Stimulated activated effector memory CD8-positive, alpha-beta T cell treated with anti-CD3 and anti-CD28 coated beads, Interleukin-12 subunit alpha, Interleukin-12 subunit beta, amount 100 ng/mL, for 72 hours (primary cell): ENCODE data around the gene TENM3.
"Not testable (repeated sequence)": the region's sequence is repeated elsewhere in the genome, so short reads cannot be mapped to it uniquely, and the experiment has no call there.

Experiments
- ATAC-seq: fragments of 150-1000 bp; cut with Tn5 transposase; 2 replicates; pipeline ENCODE4 v1.10.0; 2021
- DNase-seq, 2 donors: peaks; one replicate each; pipeline ENCODE4 v3.0.0; 2021 to 2022; ENCODE audit warnings: low spot score in 2 of 2
- H3K27ac Mint-ChIP-seq: one replicate; pipeline ENCODE4 v1.8.0; 2022; ENCODE audit warnings: mild to moderate bottlenecking, mixed read lengths
- H3K36me3 Mint-ChIP-seq: one replicate; pipeline ENCODE4 v1.8.0; 2022; ENCODE audit warnings: mild to moderate bottlenecking, mixed read lengths
- H3K4me1 Mint-ChIP-seq: one replicate; pipeline ENCODE4 v1.8.0; 2022; ENCODE audit warnings: mixed read lengths
- H3K4me3 Mint-ChIP-seq: one replicate; pipeline ENCODE4 v1.8.0; 2022; ENCODE audit warnings: mild to moderate bottlenecking, mixed read lengths
- H3K9me3 Mint-ChIP-seq: one replicate; pipeline ENCODE4 v1.8.0; 2022; ENCODE audit warnings: mixed read lengths

The TENM3 gene

GRCh38 chr4:182243204-182243603 lies at the start of gene TENM3:
TSS of gene TENM3 (plus strand) at chr4:182243402. CDS start at chr4:182324021, 80,619 bp downstream.
- H3K4me3 Mint-ChIP-seq, H3K4me1 Mint-ChIP-seq, DNase-seq, H3K36me3 Mint-ChIP-seq, H3K27ac Mint-ChIP-seq, ATAC-seq: not testable (repeated sequence)
- H3K9me3 Mint-ChIP-seq, result peaks cover 12% of the 10 kb centered on the region

DNA sequence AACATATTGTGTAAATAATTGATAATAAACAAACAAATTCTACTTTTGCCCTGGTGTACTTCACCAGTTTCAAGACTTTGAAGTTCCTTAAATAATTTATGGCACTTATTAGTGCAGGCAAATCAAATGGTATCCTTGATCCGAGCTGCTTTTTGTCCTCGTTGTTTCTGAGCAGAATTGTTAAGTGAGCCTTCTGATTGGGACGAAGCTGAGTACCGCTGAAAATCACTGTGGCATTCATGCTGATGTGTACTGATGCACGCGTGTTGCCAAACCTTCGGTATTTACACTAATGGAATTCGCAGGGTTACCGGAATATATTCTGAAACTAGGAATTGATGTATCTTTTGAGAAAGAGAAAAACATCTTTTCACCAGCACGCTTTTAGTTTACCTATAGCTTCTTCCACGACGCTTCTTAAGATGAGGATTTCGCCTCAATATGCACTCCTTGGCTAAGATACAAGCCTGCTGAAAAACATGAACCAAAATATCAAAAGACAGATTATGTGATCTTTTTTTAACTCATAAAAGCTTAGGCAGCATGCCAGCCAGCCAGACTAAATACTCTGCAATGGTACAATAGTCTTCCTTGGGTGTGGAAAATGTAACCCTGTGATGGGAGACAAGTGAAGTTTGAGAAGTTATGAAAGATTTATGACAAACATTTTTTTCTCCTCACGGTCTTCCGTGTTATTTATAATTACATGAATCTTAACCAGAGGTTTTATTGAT lies 48.9 kb upstream of the TENM3 start:
- no peak overlapping the region for H3K27ac Mint-ChIP-seq
- H3K4me3 Mint-ChIP-seq, result no peak overlapping the region
- DNase-seq (no peak), ATAC-seq (no peak)
- H3K4me1 Mint-ChIP-seq, result no peaks in the 10 kb centered on the region
- H3K9me3 Mint-ChIP-seq, result no peaks in the 10 kb centered on the region
- H3K36me3 Mint-ChIP-seq, result no peaks in the 10 kb centered on the region

- ATAC-seq, result no peak
- no peak overlapping the region for H3K27ac Mint-ChIP-seq
Measured at GRCh38 chr4:182197611-182198010, 45.6 kb upstream of the TENM3 start.

GRCh38 chr4:182201871-182202270 lies 41.3 kb upstream of the TENM3 start:
- ATAC-seq, result no peak
- Mint-ChIP-seq H3K4me1 (no peaks in the 10 kb centered on the region), H3K36me3 (no peaks in the 10 kb centered on the region), H3K27ac (no peak overlapping the region), H3K4me3 (no peak overlapping the region), H3K9me3 (peaks cover 8% of the 10 kb centered on the region)
- no peak for DNase-seq

More at GRCh38 chr4:182197611-182198010, 45.6 kb upstream of the TENM3 start:
- no peak for DNase-seq
- Mint-ChIP-seq H3K4me3 (no peak overlapping the region), H3K9me3 (peaks cover 4% of the 10 kb centered on the region), H3K36me3 (no peaks in the 10 kb centered on the region), H3K4me1 (no peaks in the 10 kb centered on the region)

GRCh38 chr4:182202650-182203049 lies 40.6 kb upstream of the TENM3 start:
- H3K9me3 Mint-ChIP-seq, result peaks cover 8% of the 10 kb centered on the region
- H3K4me1 Mint-ChIP-seq, result no peaks in the 10 kb centered on the region
- ATAC-seq (no peak), DNase-seq (no peak)
- H3K4me3 Mint-ChIP-seq, result no peak overlapping the region
- no peaks in the 10 kb centered on the region for H3K36me3 Mint-ChIP-seq
- no peak overlapping the region for H3K27ac Mint-ChIP-seq

DNA sequence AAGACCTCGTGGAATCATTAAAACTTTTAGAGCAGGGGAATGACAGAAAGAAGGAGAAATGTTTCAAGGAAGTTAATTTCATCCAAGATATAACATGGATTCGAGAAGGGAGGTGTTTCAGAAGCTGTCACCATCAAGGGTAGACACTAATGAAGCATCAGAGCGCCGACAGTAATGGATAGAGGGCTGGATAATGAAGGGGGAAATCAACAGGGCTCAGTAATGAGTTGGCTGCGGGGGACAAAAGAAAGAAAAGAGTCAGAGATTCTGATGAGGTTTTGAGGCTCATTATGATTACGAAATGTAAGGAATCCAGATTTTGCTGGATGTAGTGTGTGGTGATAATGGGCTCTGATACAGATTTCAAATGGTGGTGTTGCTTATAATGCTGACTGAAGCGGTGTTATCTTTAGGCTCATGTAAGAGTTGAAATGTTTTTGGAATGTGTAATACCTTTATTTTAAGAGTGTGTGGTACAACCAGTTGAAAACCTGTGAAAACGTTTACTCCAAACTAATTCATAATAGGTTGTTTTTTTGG lies 39.3 kb upstream of the TENM3 start:
- Mint-ChIP-seq H3K36me3 (no peaks in the 10 kb centered on the region), H3K27ac (no peak overlapping the region), H3K9me3 (peaks cover 8% of the 10 kb centered on the region), H3K4me1 (no peaks in the 10 kb centered on the region), H3K4me3 (no peak overlapping the region)
- DNase-seq (no peak), ATAC-seq (no peak)

- Mint-ChIP-seq H3K36me3 (no peaks in the 10 kb centered on the region), H3K4me3 (no peak overlapping the region), H3K9me3 (peaks cover 10% of the 10 kb centered on the region), H3K4me1 (no peaks in the 10 kb centered on the region), H3K27ac (no peak overlapping the region)
- DNase-seq (no peak), ATAC-seq (no peak)
Measured at GRCh38 chr4:182205306-182205705, 37.9 kb upstream of the TENM3 start.

- ATAC-seq, result no peak
- Mint-ChIP-seq H3K27ac (no peak overlapping the region), H3K36me3 (no peaks in the 10 kb centered on the region), H3K4me1 (no peaks in the 10 kb centered on the region), H3K4me3 (no peak overlapping the region), H3K9me3 (peaks cover 12% of the 10 kb centered on the region)
- no peak for DNase-seq
Measured at GRCh38 chr4:182206266-182206665, 36.9 kb upstream of the TENM3 start.

- Mint-ChIP-seq H3K4me3 (no peak overlapping the region), H3K4me1 (no peaks in the 10 kb centered on the region), H3K9me3 (peaks cover 10% of the 10 kb centered on the region), H3K27ac (no peak overlapping the region), H3K36me3 (no peaks in the 10 kb centered on the region)
- DNase-seq (no peak), ATAC-seq (no peak)
Measured at GRCh38 chr4:182206916-182207315, 36.3 kb upstream of the TENM3 start.

DNA sequence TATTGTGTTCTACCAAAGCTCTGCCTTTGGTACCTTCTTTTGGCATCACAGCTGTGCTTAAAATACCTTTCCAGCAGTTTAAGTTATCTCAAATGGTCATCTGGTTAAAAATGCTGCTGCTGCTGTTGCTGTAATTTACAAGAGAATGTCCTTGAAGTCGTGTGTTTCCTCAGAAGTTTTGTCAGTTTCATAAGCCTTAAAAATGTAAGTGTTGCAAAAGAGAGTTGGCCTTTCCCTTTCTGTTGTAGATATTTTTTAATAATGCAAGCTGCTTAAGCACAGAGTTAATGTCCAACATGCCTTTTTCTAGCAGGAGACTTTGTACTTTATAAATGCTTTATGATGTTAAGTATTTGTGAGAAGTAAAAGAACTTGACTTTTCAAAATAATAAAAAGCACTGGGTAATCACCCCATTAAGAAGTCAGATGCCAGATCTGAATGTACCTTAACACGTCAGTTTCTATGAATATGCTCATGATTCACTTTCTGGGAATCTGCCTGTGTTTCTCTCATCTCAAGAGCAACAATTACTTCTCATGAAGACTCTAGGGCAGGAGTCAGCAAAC lies 35.3 kb upstream of the TENM3 start:
- H3K27ac Mint-ChIP-seq, result no peak overlapping the region
- no peaks in the 10 kb centered on the region for H3K36me3 Mint-ChIP-seq
- ATAC-seq (no peak), DNase-seq (no peak)
- peaks cover 10% of the 10 kb centered on the region for H3K9me3 Mint-ChIP-seq
- H3K4me3 Mint-ChIP-seq, result no peak overlapping the region
- H3K4me1 Mint-ChIP-seq, result no peaks in the 10 kb centered on the region

- Mint-ChIP-seq H3K36me3 (no peaks in the 10 kb centered on the region), H3K4me3 (no peak overlapping the region), H3K9me3 (peaks cover 10% of the 10 kb centered on the region), H3K4me1 (no peaks in the 10 kb centered on the region), H3K27ac (no peak overlapping the region)
- DNase-seq (no peak), ATAC-seq (no peak)
Measured at GRCh38 chr4:182208526-182209050, 34.6 kb upstream of the TENM3 start.

DNA sequence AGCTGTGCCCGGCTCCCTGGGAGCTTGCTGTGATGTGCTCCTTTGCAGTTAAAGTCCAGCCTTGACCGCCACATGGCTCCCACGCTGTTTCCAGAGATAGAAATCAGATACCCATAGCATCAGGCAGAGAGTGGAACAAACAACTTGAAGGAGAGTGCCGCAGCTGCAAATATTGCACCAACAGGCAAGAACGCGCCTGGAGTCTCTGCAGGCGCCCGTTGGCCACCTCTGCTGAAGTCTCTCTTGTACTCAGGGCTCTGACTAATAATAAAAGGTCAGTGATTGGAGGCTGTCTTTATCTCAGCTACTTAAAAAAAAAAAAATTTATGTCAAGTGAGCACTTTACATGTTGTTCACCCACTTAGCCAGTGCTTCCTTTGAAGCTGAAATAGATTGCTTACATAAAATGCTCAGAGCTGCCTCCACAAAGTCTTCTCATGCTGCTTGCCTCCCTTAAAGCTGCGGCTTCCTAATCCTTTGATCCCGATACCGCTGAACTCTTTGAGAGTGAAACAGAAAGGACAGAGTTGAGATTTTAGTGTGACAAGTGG lies 30.9 kb upstream of the TENM3 start:
- no peak for ATAC-seq
- no peaks in the 10 kb centered on the region for H3K4me1 Mint-ChIP-seq
- peaks cover 6% of the 10 kb centered on the region for H3K9me3 Mint-ChIP-seq
- H3K36me3 Mint-ChIP-seq, result no peaks in the 10 kb centered on the region
- H3K27ac Mint-ChIP-seq, result no peak overlapping the region
- no peak overlapping the region for H3K4me3 Mint-ChIP-seq
- no peak for DNase-seq

- H3K4me1 Mint-ChIP-seq, result no peaks in the 10 kb centered on the region
- no peak for ATAC-seq
- no peak overlapping the region for H3K27ac Mint-ChIP-seq
- no peak for DNase-seq
- no peak overlapping the region for H3K4me3 Mint-ChIP-seq
- no peaks in the 10 kb centered on the region for H3K36me3 Mint-ChIP-seq
- peaks cover 6% of the 10 kb centered on the region for H3K9me3 Mint-ChIP-seq
Measured at GRCh38 chr4:182213004-182213403, 30.2 kb upstream of the TENM3 start.

DNA sequence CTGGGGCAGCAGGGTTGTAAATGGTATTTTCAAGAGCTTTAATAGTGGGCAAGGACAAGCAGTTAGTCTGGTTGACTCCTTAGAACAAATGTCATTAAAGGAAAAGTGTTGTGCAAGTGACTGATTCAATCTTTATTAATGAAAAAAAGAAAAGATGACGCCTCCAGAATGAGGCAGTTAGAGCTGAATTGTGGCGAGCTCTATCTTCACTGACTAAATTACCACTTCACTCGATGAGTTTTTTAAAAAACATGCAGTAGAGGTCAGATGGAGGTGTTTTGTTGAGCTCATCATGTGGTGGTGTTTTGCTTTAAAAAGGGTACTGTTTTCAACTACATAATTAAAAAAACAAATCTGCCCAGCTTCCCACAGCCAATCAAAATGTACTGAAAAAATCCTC lies 28.1 kb upstream of the TENM3 start:
- no peak for DNase-seq
- Mint-ChIP-seq H3K27ac (no peak overlapping the region), H3K4me1 (no peaks in the 10 kb centered on the region), H3K36me3 (no peaks in the 10 kb centered on the region), H3K4me3 (no peak overlapping the region), H3K9me3 (peaks cover 4% of the 10 kb centered on the region)
- ATAC-seq, result no peak

- Mint-ChIP-seq H3K36me3 (no peaks in the 10 kb centered on the region), H3K27ac (no peak overlapping the region), H3K4me3 (no peak overlapping the region), H3K9me3 (no peaks in the 10 kb centered on the region), H3K4me1 (no peaks in the 10 kb centered on the region)
- DNase-seq (no peak), ATAC-seq (no peak)
Measured at GRCh38 chr4:182216005-182216404, 27.2 kb upstream of the TENM3 start.
